ENCODE data around the gene DESI1.
"Not testable (repeated sequence)": the region's sequence is repeated elsewhere in the genome, so short reads cannot be mapped to it uniquely, and the experiment has no call there.

DESI1 gene

GRCh38 chr22:41564563-41564962, 56.3 kb downstream of the DESI1 start:
- POLR2A ChIA-PET (ENCODE audit: low non-redundant PET): no interaction called here
- no peak for TF ChIP-seq CTCF (conservative IDR thresholded peaks at IDR 0.05; ENCODE audit: low read depth)
- H3K27ac ChIP-seq: peak overlapping the region; percentile 69
- CTCF ChIA-PET: no interaction called here
- DNase-seq (ENCODE audit: low spot score): peak; percentile 12

GRCh38 chr22:41563051-41563711, 57.7 kb downstream of the DESI1 start:
- ChIA-PET CTCF (no interaction called here), POLR2A (ENCODE audit: low non-redundant PET) (no interaction called here)
- peak; percentile 48 for DNase-seq (ENCODE audit: low spot score)
- no peak for TF ChIP-seq CTCF (conservative IDR thresholded peaks at IDR 0.05; ENCODE audit: low read depth)
- H3K27ac ChIP-seq: peak overlapping the region; percentile 10

- TF ChIP-seq CTCF (conservative IDR thresholded peaks at IDR 0.05; ENCODE audit: low read depth): no peak
- ChIA-PET CTCF (no interaction called here), POLR2A (ENCODE audit: low non-redundant PET) (no interaction called here)
- no peak for DNase-seq (ENCODE audit: low spot score)
- peak overlapping the region; percentile 10 for H3K27ac ChIP-seq
Observed at GRCh38 chr22:41562461-41562860, 58.4 kb downstream of the DESI1 start.

GRCh38 chr22:41561788-41562187, 59.1 kb downstream of the DESI1 start:
- TF ChIP-seq CTCF (conservative IDR thresholded peaks at IDR 0.05; ENCODE audit: low read depth): no peak
- ChIA-PET POLR2A (ENCODE audit: low non-redundant PET) (no interaction called here), CTCF (no interaction called here)
- DNase-seq (ENCODE audit: low spot score): no peak
- H3K27ac ChIP-seq: no peak overlapping the region

- H3K27ac ChIP-seq: peak overlapping the region; percentile 14
- DNase-seq (ENCODE audit: low spot score): no peak
- POLR2A ChIA-PET (ENCODE audit: low non-redundant PET): no interaction called here
- no peak for TF ChIP-seq CTCF (conservative IDR thresholded peaks at IDR 0.05; ENCODE audit: low read depth)
- CTCF ChIA-PET: no interaction called here
Observed at GRCh38 chr22:41561335-41561734, 59.5 kb downstream of the DESI1 start.

- ChIA-PET CTCF (no interaction called here), POLR2A (ENCODE audit: low non-redundant PET) (no interaction called here)
- no peak for TF ChIP-seq CTCF (conservative IDR thresholded peaks at IDR 0.05; ENCODE audit: low read depth)
- DNase-seq (ENCODE audit: low spot score): no peak
- peak overlapping the region; percentile 14; the same call in 1 of the 2 replicates for H3K27ac ChIP-seq
Observed at GRCh38 chr22:41560095-41560471, 60.8 kb downstream of the DESI1 start.

- CTCF ChIA-PET; H3K27ac ChIP-seq; POLR2A ChIA-PET (ENCODE audit: low non-redundant PET); DNase-seq (ENCODE audit: low spot score): not testable (repeated sequence)
Observed at GRCh38 chr22:41558241-41558630, 62.6 kb downstream of the DESI1 start.
